HG03159 (cell line): Measurements from ENCODE around the gene TRIM75.
"Not testable (repeated sequence)": the region's sequence is repeated elsewhere in the genome, so short reads cannot be mapped to it uniquely, and the experiment has no call there.

Experiments used
- ATAC-seq: cut with Tn5 transposase; IDR thresholded peaks from one replicate; pipeline ENCODE4 v1.9.1; 2021; ENCODE audit warnings: mild to moderate bottlenecking, moderate library complexity; ENCODE audit not compliant: unreplicated experiment

The TRIM75 gene

DNA sequence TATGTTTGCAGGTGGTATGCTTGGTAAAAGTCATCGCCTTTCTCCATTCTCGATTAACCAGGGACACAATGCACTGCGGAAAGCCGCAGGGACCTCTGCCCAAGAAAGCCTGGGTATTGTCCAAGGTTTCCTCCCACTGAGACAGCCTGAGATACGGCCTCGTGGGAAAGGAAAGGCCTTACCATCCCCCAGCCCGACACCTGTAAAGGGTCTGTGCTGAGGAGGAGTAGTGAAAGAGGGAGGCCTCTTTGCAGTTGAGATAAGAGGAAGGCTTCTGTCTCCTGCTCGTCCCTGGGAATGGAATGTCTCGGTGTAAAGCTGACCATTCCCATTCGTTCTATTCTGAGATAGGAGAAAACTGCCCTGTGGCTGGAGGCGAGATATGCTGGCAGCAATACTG, 19.7 kb downstream of the TRIM75 start:
- not testable (repeated sequence) for ATAC-seq

- no peak for ATAC-seq
These were observed 23.4 kb downstream of the TRIM75 start for GRCh38 chr4:165077034-165077578.

DNA sequence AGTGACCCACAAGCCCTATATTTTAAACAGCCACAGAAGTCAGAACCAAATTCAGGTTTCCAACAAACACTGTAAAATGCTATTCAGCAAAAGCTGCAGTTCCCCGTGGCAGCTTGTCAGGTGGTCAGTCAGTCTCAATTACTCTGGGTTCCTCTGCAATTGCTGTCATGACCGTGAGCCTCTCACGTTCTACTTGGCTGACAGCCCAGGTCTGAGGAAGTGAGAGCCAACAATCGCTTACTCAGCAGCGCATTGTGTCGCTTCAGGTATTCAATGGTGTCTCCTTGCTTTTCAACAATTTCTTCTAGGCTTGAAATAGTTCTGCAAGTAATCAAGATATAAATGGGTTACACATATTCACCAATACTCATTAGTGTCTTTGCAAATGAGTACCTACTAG, 25.8 kb downstream of the TRIM75 start:
- ATAC-seq: peak; percentile 65

- ATAC-seq: not testable (repeated sequence)
These were observed 31.1 kb downstream of the TRIM75 start for GRCh38 chr4:165084787-165085186.

DNA sequence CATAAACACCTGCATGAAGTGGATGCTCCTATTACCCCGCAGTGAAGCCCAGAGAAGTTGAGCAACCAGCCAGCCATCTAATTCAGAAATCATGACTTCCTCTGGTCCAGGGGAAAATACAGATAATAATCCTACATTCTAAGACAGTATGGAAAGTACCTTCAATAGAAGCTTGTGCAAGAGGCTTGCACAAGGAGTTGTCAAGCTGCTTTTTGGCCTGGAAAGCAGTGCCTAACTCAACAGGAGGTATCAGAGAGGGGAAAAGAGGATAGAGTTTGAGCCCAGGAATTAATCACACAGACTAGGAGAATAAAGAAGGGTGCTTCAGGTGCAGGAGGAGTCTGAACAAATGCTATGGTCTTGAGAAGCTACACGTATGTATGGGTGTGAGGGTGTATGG, 32.3 kb downstream of the TRIM75 start:
- ATAC-seq: no peak

DNA sequence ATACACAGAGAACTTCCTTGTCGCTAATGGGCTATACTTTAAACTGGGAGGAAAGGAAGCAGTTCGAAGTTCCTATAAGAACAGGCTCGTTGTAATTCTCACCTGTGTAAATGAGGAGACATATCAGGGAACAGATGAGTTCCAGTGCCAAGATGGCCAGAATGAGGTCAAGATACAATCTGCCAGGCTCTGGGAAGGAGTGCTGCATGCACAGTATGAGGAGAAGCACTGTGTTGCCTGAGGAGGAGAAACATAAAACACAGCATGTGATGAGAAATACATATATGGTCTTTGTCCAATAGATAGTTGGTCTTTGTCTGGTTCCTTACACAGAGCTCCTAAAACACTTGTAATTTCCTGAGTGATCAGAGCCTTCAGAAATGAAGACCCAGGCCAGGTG, 34.7 kb downstream of the TRIM75 start:
- ATAC-seq: no peak

DNA sequence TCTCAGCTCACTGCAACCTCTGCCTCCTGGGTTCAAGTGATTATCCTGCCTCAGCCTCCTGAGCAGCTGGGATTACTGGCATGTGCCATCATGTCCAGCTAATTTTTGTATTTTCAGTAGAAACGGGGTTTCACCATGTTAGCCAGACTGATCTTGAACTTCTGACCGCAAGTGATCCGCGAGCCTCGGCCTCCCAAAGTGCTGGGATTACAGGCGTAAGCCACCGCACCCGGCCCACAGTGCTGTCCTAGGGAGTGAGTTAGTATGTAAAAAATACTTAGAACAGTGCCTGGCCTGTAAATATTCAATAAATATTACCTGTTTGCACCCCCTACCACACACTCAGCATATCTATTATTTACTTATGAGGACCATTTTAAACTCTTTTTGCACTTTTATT, 38.5 kb downstream of the TRIM75 start:
- not testable (repeated sequence) for ATAC-seq

GRCh38 chr4:165094873-165095272, 41.2 kb downstream of the TRIM75 start:
- ATAC-seq: no peak

GRCh38 chr4:165095291-165095690, 41.6 kb downstream of the TRIM75 start:
- no peak for ATAC-seq

DNA sequence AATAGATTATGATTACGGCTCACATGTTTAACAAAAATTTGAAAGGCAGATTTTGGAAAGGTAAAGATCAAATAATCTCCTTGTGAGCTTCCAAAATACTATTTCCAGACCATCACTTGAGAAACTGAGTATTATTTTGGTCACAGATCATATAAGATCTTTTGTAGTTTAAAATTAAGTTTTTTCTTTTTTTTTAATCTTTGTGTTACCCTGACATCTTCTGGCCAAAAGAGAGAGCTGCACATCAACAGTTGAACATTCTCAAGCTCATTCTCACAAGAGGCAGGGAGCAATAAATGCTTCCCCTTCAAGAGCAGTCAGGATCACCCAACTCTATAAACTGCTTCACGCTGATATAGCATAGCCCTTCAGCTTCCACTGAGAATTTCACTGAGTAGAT, 43.1 kb downstream of the TRIM75 start:
- peak; percentile 50 for ATAC-seq

- ATAC-seq: no peak
These were observed 48.0 kb downstream of the TRIM75 start for GRCh38 chr4:165101641-165102040.

DNA sequence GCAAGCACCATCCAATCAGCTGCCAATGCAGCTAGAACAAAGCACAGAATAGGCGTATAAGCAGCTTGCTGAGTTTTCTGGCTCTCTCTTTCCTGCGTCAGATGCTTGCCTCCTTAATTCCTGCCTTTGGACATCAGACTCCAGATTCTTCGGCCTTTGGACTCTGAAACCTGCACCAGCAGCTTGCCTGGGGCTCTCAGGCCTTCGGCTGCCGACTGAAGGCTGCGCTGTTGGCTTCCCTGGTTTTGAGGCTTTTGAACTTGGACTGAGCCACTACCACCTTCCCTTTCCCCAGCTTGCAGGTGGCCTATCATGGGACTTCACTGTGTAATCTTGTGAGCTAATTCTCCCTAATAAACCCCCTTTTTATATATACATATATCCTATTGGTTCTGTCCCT, 52.9 kb downstream of the TRIM75 start:
- no peak for ATAC-seq
